CD4-positive, alpha-beta T cell treated with Interleukin-10 for 1 hour (primary cell): ENCODE measurements around the gene AHI1.

Experiments
- DNase-seq: peaks from one replicate; pipeline ENCODE4 v3.0.0-alpha.2; 2020

AHI1 gene

DNA sequence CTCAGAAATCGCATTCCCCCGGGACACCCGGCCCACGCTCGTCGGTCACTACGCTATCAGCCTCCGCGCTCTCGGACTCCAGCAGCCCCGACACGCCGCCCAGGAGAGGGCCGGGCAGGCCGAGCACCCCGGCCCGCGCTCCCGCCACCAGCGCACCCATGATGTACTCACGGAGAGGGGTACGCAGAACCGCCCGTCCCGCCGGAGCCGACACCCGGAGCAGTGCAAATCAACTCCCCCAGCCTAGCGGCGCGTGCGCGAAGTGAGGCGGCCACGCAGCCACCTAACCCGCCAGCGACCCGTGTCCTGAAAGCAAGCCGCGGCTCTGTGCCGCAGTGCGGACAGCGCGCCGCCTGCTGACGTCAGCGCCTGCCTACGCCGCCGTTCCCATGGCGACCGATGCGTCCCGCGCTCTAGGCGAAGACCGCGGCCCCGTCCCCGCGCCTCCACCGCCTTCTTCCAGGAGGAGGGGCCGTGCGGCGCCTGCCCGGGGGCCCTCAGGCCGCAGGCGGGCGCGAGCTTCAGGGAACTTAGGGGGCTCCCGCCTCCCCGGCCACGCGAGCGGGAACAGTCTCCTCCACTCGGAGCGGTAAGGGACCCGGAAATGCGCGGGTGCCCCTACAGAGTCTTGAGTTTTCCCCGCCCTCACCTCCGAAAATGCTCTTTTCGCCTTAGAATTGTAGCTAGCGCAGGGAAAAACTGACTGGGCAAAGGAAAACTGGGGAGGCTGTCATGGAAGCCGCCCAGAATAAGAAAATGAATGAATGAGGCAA is at the start of gene AHI1:
Gene AHI1 (minus strand): TSS at position 329 of the 773 bp plus-strand sequence. CDS start 5,503 bp downstream, outside the sequence.
- peak; percentile 91 for DNase-seq

DNA sequence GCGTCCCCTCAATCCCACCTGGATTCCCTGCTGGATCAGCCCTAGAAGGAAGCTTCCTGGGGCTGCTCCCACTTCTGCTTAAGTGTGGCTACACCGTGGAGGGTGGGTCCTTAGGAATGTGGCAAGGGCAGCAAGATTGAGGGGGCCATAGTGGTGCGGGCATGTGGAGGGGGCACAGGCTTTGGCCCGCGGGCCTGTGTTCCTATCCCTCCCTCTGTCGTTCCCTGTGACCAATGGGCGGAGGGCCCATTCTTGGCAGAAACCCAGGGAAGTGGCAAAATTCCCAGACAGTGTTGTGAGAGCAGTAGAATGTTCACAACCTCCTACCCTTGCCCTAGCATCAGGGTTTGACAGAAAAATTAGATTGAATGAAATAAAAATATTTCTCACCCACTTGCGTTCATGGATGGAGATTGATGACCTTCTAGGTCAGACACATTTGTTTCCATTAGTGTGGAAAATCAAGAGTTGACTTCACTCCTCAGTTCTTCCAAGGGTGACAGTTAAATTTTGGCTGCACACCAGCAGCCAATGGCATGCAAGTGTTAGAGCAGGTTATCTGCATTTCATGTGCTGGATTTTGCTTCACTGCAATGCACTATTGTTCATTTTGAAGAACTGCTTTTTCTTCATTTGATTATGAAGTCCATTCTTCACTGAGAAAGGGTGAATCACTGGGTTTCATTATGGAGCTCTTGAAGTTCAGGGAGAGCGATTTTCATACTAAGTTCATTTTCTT is 49.3 kb upstream of the AHI1 start:
- DNase-seq: no peak

GRCh38 chr6:135546206-135546605 is 48.7 kb upstream of the AHI1 start:
- no peak for DNase-seq

DNA sequence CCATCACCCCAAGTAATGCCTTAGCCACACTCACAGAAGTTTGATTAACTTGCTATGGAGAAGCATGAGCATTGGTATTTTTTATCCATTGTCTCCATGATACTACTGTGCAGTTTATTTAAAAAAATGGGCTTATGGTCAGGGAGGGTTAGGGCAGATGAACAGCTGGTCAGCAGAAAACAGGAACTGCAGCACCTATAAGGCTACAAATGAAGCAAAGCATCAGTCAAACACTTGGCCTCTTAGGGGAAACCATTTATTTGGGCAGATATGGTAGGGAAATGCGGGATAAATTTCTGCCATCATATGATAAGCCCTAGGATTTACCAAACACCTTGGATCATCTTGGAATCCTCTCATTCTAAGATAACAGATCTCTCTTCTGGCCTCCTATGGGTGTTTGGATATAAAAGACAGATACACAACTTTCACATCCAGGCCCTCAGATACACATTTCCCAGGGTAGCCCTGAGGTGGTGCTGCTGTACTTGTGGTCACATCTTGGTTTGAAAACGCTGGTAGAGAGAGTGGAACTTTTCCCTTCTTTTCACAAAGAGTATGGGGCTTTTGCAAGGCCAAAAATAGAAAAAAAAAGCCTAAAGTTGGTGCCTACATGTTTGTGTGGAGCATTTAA is 42.8 kb upstream of the AHI1 start:
- DNase-seq: no peak

DNA sequence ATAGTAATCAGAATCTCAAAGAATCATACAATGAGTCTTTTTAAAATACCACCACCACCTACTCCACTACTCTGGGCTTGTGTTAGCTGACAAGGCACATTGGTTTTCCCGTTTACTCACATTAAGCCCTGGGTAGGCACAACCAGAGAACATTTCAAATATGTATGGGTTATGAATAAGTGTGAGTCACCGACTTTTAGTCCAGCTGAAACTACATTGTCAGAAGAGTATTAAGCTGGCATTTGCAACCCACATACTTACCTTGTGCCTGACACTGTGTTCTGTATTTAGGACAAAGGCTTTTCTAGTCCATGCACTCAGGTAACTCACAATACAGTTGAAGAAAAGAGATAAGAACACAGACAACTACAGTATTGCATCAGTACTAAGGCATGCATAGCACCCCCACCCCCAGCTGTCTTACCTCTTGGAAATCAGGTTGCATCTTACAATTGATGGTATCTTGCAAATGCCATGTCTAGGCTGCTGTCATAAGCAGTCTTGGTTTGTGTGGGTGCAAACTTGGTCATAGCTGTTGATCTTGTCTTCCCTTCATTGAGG is 40.3 kb upstream of the AHI1 start:
- peak; percentile 13 for DNase-seq

DNA sequence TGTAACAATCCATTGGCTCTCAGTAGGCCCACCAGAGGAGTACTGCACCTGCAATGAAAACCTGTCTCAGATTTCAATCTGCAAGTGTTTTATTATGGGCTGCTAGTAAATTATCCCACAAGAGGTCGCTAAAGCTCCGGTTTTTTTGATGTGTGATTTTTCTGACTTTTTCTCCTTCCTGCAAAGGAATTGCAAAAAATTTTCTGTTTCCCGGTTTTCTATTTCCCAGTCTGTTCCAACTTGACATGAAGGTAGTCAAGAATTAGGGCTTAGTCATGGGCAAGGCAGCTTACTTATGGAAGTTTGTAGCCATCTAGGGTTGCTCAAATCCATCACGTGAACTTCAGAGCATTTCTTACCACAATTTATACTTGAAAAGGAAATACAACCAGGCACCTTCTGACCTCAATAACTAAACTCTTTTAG is 38.5 kb upstream of the AHI1 start:
- peak; percentile 53 for DNase-seq

DNA sequence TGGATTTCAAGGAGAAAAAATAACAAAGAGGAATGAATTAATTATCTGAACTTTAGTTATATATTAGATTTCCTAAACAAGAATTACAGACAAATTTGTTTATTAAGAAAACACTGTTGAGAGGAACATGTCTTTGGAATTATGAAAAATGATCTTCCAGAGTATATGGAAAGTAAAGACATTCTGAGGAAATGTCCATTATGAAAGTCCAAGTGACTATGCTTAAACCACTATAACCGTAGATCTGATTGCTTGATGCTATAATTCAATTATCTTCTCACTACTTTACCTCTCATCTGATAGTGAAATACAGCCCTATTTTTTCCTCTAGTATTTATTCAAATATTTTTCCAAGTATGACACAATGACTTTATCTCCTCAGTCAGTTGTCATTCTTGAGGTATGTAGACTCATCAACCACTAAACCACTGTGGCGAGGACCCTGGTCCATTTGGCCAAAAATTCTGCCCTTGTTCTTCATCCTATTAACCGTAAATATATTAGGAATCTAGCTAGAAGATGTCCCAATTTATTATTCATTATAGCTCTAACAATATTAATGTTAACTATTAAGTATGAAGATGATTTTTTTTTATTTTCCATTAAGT is 37.3 kb upstream of the AHI1 start:
- DNase-seq: no peak

- no peak for DNase-seq
These were observed 35.0 kb upstream of the AHI1 start for GRCh38 chr6:135532559-135532958.

DNA sequence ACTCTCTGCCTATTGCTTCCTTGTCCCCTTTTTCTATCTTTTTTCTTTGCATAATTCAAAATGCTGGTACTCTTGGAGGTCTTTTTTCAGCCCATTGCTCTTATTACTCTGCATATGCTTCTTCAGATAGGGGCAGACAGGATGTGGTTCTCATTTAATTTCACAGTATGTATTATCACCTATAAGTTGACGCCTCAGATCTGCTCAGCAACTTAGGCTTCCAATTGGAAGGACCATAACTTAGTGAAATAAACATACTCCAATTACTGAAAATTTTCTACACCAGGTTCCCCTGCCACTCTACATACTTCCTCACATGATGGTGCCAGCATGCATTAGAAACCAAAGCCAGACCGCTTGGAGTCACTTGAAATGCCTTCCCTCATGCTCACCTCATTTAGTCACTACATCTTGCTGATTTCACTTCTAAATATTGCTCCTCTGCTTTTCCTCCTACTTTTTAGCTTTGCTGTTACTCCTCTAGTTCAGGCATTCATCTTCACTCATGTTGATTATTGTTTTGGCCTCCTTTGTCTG is 34.5 kb upstream of the AHI1 start:
- DNase-seq: peak; percentile 0

GRCh38 chr6:135530113-135530512 is 32.6 kb upstream of the AHI1 start:
- DNase-seq: no peak

DNA sequence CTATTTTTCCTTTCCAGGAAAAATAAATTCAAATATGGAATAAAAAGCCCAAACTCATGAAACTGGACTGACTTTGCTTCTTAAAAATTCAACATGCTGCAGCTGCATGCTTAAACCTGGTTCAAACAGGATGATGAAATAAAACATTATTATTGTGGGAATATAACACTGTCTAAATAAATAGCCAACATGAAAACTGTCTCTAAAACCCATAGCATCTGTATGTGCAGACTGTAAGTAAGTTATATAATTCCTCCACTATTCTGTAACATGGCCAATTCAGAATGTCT is 30.4 kb upstream of the AHI1 start:
- DNase-seq: no peak

- DNase-seq: no peak
These were observed 29.8 kb upstream of the AHI1 start for GRCh38 chr6:135527116-135527959.

DNA sequence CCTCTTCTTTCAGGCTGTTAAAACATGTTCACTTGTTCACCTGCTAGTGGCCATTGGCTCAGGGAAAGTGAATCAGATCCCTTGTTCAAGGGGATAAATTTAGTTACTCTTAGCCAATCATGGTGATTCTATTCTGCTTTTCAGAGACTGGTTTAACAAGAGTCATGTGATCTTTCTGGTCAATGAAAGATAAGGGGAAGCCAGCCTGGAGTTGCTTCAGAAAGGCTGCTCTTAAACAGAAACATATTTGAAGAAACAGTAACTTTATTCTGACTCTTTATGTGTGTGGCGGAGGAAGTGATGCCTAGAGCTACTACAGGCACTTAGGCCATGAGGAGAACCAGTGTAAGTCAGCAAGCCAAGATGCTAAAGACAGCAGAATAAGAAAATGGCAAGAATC is 28.1 kb upstream of the AHI1 start:
- DNase-seq: no peak

GRCh38 chr6:135522965-135523692 is 25.6 kb upstream of the AHI1 start:
- no peak for DNase-seq

DNA sequence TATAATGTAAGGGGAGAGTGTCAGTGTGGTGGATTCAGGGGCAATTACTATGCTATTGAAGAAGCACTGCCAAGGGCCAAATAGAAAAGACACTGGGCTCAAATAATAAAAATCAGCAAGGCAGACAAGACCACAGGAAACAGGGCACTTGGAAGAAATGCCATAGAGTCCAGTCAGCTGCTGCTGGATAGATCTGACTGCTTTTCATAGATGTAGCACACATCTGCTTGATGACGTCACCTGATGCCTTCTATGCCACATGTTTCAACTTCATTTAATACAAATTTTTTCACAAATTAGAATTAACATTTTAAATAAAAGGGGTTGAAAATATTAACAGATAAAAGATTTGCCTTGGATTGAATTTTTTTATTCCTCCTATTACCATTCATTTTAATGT is 23.9 kb upstream of the AHI1 start:
- DNase-seq: no peak

DNA sequence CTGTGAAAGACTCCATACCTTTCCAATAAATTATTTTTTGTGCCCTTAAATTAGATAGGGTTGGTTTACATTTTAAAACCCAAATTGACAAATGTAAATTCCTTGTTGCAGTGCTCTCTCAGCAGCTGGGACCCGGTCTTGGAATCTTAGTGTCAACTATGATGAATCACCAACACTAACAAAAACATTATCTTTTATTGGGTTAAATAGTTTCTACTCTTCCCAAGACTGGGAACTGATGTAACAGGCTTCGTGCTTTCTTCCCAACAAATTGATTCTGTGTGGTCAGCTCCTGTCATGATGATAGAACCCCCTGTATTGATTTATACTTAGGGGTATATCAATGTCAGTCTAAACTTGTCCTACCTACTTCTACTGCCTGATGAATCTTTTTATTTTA is 23.2 kb upstream of the AHI1 start:
- no peak for DNase-seq

GRCh38 chr6:135519348-135519747 is 21.8 kb upstream of the AHI1 start:
- no peak for DNase-seq

DNA sequence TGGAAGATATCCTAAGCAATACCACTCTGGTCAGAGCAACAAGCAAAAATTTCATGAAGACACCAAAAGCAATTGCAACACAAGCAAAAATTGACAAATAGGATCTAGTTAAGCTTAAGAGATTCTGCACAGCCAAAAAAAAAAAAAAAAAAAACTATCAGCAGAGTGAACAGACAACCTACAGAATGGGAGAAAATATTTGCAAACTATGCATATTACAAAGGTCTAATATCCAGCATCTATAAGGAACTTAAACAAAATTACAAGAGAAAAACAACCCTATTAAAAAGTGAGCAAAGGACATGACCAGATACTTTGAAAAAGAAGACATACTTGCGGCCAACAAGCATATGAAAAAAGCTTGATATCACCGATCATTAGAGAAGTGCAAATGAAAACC is 20.0 kb upstream of the AHI1 start:
- no peak for DNase-seq

DNA sequence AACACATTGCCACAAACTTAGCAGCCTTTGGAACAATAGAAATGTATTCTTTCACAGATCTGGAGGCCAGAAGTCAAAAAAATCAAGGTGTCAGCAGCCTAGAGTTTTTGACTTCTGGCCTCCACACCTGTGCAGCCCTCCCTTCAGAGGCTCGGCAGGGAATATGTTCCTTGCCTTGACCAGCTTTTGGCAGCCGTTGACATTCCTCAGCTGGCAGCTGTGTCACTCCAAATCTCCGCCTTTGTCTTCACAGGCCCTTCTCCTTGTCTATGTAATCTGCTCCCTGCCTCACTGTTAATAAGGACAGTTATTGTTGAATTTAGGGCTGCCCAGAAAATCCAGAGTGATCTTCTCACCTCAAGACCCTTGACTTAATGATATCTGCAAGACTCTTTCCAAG is 17.2 kb upstream of the AHI1 start:
- no peak for DNase-seq

GRCh38 chr6:135506270-135506997 is 8.9 kb upstream of the AHI1 start:
- DNase-seq: peak; percentile 64

DNA sequence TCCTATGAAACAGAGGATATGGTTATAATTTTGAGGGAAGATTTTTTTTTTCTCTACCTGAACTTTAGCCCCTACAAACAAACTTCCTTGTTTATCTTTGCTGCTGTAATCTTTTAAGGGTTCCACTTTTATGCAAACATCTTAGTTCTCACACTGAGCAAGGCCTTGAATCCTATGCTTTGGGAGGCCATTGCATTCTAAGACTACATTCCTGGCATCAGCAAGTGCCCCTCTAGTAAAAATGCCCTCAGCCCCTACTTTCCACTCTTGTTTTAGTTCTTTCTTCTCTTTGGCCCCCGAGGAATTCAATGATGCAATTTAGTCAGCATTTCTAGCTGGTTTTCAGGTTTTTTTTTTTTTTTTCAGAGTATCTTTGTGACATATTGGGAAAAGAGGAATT is 8.1 kb upstream of the AHI1 start:
- DNase-seq: no peak
